ENCODE measurements around the gene MINDY4B.

- no peak for TF ChIP-seq ZNF3 (CRISPR knock-in tag; IDR thresholded peaks at IDR 0.05)
- TF ChIP-seq ZNF337 (CRISPR knock-in tag; IDR thresholded peaks at IDR 0.05; ENCODE audit: borderline replicate concordance, low read depth), result no peak
These were observed 2.3 kb downstream of the MINDY4B start for GRCh38 chr3:150902988-150903387.
